GM18909 (cell line): ENCODE results near the gene PPP6R2.
"Not testable (repeated sequence)": the region's sequence is repeated elsewhere in the genome, so short reads cannot be mapped to it uniquely, and the experiment has no call there.

Experiments
- ATAC-seq: cut with Tn5 transposase; IDR thresholded peaks from one replicate; pipeline ENCODE4 v1.9.1; 2021; ENCODE audit warnings: mild to moderate bottlenecking; ENCODE audit not compliant: unreplicated experiment, poor library complexity

PPP6R2 gene

GRCh38 chr22:50337262-50338041 is 5.7 kb upstream of the PPP6R2 start:
- no peak for ATAC-seq

- ATAC-seq: no peak
Observed at GRCh38 chr22:50338042-50338573, 5.0 kb upstream of the PPP6R2 start.

GRCh38 chr22:50338860-50339462 is 4.2 kb upstream of the PPP6R2 start:
- no peak for ATAC-seq

GRCh38 chr22:50339945-50340879 is 2.9 kb upstream of the PPP6R2 start:
- no peak for ATAC-seq

- ATAC-seq: peak; percentile 59
Observed at GRCh38 chr22:50341977-50342650, 1.0 kb upstream of the PPP6R2 start.

GRCh38 chr22:50343541-50343935 is 411 bp downstream of the PPP6R2 start:
- no peak for ATAC-seq

GRCh38 chr22:50346470-50346869 is 3.3 kb downstream of the PPP6R2 start:
- ATAC-seq: no peak

- no peak for ATAC-seq
Observed at GRCh38 chr22:50347157-50347556, 4.0 kb downstream of the PPP6R2 start.

GRCh38 chr22:50348058-50348457 is 4.9 kb downstream of the PPP6R2 start:
- ATAC-seq: no peak

GRCh38 chr22:50356186-50356585 is 13.1 kb downstream of the PPP6R2 start:
- ATAC-seq: no peak

- ATAC-seq: no peak
Observed at GRCh38 chr22:50357222-50357621, 14.1 kb downstream of the PPP6R2 start.

- no peak for ATAC-seq
Observed at GRCh38 chr22:50357756-50358155, 14.6 kb downstream of the PPP6R2 start.

GRCh38 chr22:50360578-50360977 is 17.5 kb downstream of the PPP6R2 start:
- ATAC-seq: no peak

GRCh38 chr22:50361222-50361621 is 18.1 kb downstream of the PPP6R2 start:
- no peak for ATAC-seq

- no peak for ATAC-seq
Observed at GRCh38 chr22:50361688-50362087, 18.6 kb downstream of the PPP6R2 start.

GRCh38 chr22:50363166-50363802 is 20.2 kb downstream of the PPP6R2 start:
- no peak for ATAC-seq

GRCh38 chr22:50363803-50364194 is 20.7 kb downstream of the PPP6R2 start:
- ATAC-seq: not testable (repeated sequence)

GRCh38 chr22:50367778-50368500 is 24.8 kb downstream of the PPP6R2 start:
- ATAC-seq: no peak

- no peak for ATAC-seq
Observed at GRCh38 chr22:50371101-50371648, 28.0 kb downstream of the PPP6R2 start.
